ENCODE results near the gene BCL2L12. TPM values are rescaled to one million over a fixed set of nuclear protein-coding genes. Genes with fewer than 3 reads are reported as not detected.

The BCL2L12 gene

Small RNA genes lying within 50 kb of the gene (small RNA-seq; reads per million reads assigned to genes)
- not detected for gene MIR5088 (ENCODE audit: insufficient read depth)
